ENCODE measurements around the gene NTF4.
A peak's percentile ranks its signal among the peaks of the same experiment; 100 is the strongest.
"Not testable (repeated sequence)": the region's sequence is repeated elsewhere in the genome, so short reads cannot be mapped to it uniquely, and the experiment has no call there.

NTF4 gene

GRCh38 chr19:49091391-49092038 lies 26.9 kb upstream of the NTF4 start:
- DNase-seq (ENCODE audit: low read depth in 2 of 3, low spot score in 1 of 3), result no peak

- DNase-seq (ENCODE audit: low read depth in 2 of 3, low spot score in 1 of 3), result no peak
These were observed 21.7 kb upstream of the NTF4 start for GRCh38 chr19:49086296-49086695.

GRCh38 chr19:49085868-49086232 lies 21.2 kb upstream of the NTF4 start:
- DNase-seq (ENCODE audit: low read depth in 2 of 3, low spot score in 1 of 3), result no peak

GRCh38 chr19:49085020-49085867 lies 20.6 kb upstream of the NTF4 start, which contains the start of gene SNRNP70:
Gene SNRNP70 (plus strand): TSS chr19:49085451. CDS start chr19:49086415, 964 bp downstream.
- peak; percentile 97 to 99 (median 98) for DNase-seq (ENCODE audit: low read depth in 2 of 3, low spot score in 1 of 3)

- DNase-seq (ENCODE audit: low read depth in 2 of 3, low spot score in 1 of 3), result no peak
These were observed 19.8 kb upstream of the NTF4 start for GRCh38 chr19:49084206-49085019.

- DNase-seq (ENCODE audit: low read depth in 2 of 3, low spot score in 1 of 3), result no peak
These were observed 16.7 kb upstream of the NTF4 start for GRCh38 chr19:49081273-49081672.

GRCh38 chr19:49080392-49080791 lies 15.8 kb upstream of the NTF4 start:
- no peak for DNase-seq (ENCODE audit: low read depth in 2 of 3, low spot score in 1 of 3)

- not testable (repeated sequence) for DNase-seq (ENCODE audit: low read depth in 2 of 3, low spot score in 1 of 3)
These were observed 10.3 kb upstream of the NTF4 start for GRCh38 chr19:49074869-49075268.

GRCh38 chr19:49073514-49074378 lies 9.1 kb upstream of the NTF4 start:
- DNase-seq (ENCODE audit: low read depth in 2 of 3, low spot score in 1 of 3), result no peak

- no peak for DNase-seq (ENCODE audit: low read depth in 2 of 3, low spot score in 1 of 3)
These were observed 7.4 kb upstream of the NTF4 start for GRCh38 chr19:49071860-49072547.

- no peak for DNase-seq (ENCODE audit: low read depth in 2 of 3, low spot score in 1 of 3)
These were observed 5.8 kb upstream of the NTF4 start for GRCh38 chr19:49070416-49070815.

GRCh38 chr19:49069026-49069425 lies 4.4 kb upstream of the NTF4 start:
- DNase-seq (ENCODE audit: low read depth in 2 of 3, low spot score in 1 of 3), result no peak

- no peak for DNase-seq (ENCODE audit: low read depth in 2 of 3, low spot score in 1 of 3)
These were observed 2.9 kb upstream of the NTF4 start for GRCh38 chr19:49067554-49067953.

- no peak for DNase-seq (ENCODE audit: low read depth in 2 of 3, low spot score in 1 of 3)
These were observed 1.4 kb upstream of the NTF4 start for GRCh38 chr19:49065905-49066512.

- no peak for DNase-seq (ENCODE audit: low read depth in 2 of 3, low spot score in 1 of 3)
These were observed 489 bp downstream of the NTF4 start for GRCh38 chr19:49064029-49064629.

- no peak for DNase-seq (ENCODE audit: low read depth in 2 of 3, low spot score in 1 of 3)
These were observed 3.2 kb downstream of the NTF4 start for GRCh38 chr19:49061445-49061844.

- DNase-seq (ENCODE audit: low read depth in 2 of 3, low spot score in 1 of 3), result no peak
These were observed 3.6 kb downstream of the NTF4 start for GRCh38 chr19:49061000-49061399.

- no peak for DNase-seq (ENCODE audit: low read depth in 2 of 3, low spot score in 1 of 3)
These were observed 5.6 kb downstream of the NTF4 start for GRCh38 chr19:49059053-49059452.

- DNase-seq (ENCODE audit: low read depth in 2 of 3, low spot score in 1 of 3), result peak in 2 of 3 donors; percentile 24 to 31
These were observed 6.1 kb downstream of the NTF4 start for GRCh38 chr19:49058562-49058961.
